Esophagus squamous epithelium (tissue), 5 donors: ENCODE data around the gene EPHA2. TPM values are rescaled to one million over a fixed set of nuclear protein-coding genes. Genes with fewer than 3 reads are reported as not detected.
A peak's percentile ranks its signal among the peaks of the same experiment; 100 is the strongest.

Source experiments
- DNase-seq: peaks from one replicate; lab custom pipeline; 2025; lab: John Stamatoyannopoulos, UW
- H3K27ac ChIP-seq, 4 donors: fragments of 200-600 bp; sonication (generic); one replicate each; pipeline ENCODE4 v1.5.1; 2016 to 2019; ENCODE audit warnings: mild to moderate bottlenecking in 1 of 4
- H3K27me3 ChIP-seq, 4 donors: fragments of 200-600 bp; sonication (generic); 1 replicate in 3 of 4; 2 replicates in 1 of 4; pipeline versions ENCODE4 v1.5.1 to v1.6.0; 2017 to 2021; ENCODE audit warnings: antibody characterized with exemption in 1 of 4
- H3K36me3 ChIP-seq, 3 donors: fragments of 200-600 bp; sonication (generic); one replicate each; pipeline ENCODE4 v1.5.1; 2016 to 2019
- H3K4me1 ChIP-seq, 3 donors: fragments of 200-600 bp; sonication (generic); one replicate each; pipeline ENCODE4 v1.5.1; 2017 to 2019
- H3K4me3 ChIP-seq, 4 donors: fragments of 200-600 bp; sonication (generic); 1 replicate in 3 of 4; 2 replicates in 1 of 4; pipeline ENCODE4 v1.5.1; 2016 to 2019; ENCODE audit warnings: mild to moderate bottlenecking in 2 of 4, moderate library complexity in 1 of 4
- H3K9me3 ChIP-seq, 3 donors: fragments of 200-600 bp; sonication (generic); one replicate each; pipeline ENCODE4 v1.5.1; 2016 to 2019
- CTCF ChIP-seq, 6 experiments: fragments of 450-650 bp in 4 of 6; fragments of 200-600 bp in 2 of 6; sonication (generic) in 2 of 6; IDR thresholded peaks; one replicate each; pipeline ENCODE4 v1.5.1; 2016 to 2019; ENCODE audit warnings: antibody characterized with exemption in 6 of 6, mild to moderate bottlenecking in 4 of 6, moderate library complexity in 4 of 6
- POLR2A ChIP-seq, 4 donors: fragments of 450-650 bp; IDR thresholded peaks; one replicate each; pipeline ENCODE4 v1.6.1; 2017; ENCODE audit warnings: antibody characterized with exemption in 4 of 4, mild to moderate bottlenecking in 4 of 4, moderate library complexity in 3 of 4
- WGBS, 2 donors: methylation state at CpG; one replicate each; pipeline ENCODE4 v1.1.5; 2018; 5-methylcytosine and 5-hydroxymethylcytosine counted together
- intact Hi-C: fragments of 100-400 bp; cut with DNase I; formaldehyde crosslinking; loops from one replicate; pipeline ENCODE4 v1.15.0; 2022
- total RNA-seq, 4 donors: library from RNA; depleted of rRNA; stranded (reverse); fragments of >200 nt; gene quantifications; one replicate each; pipeline ENCODE4 v1.1.0, GENCODE V29; 2016
- donor health status: DM: yes; HTN: yes; CAD: no.

The EPHA2 gene
- total RNA-seq, 4 donors from 2014 or later = 87.5 to 225 (median 137) TPM

GRCh38 chr1:16091296-16091695 is 64.6 kb downstream of the EPHA2 start:
- Histone ChIP-seq H3K4me1 (peaks cover 33 to 58% (median 36%) of the 10 kb centered on the region in 3 donors), H3K27ac (peak overlapping the region; percentile 22 to 76 (median 50)), H3K9me3 (no peaks in the 10 kb centered on the region), H3K27me3 (peaks cover 0 to 8% (median 0%) of the 10 kb centered on the region in 4 donors), H3K4me3 (no peak overlapping the region), H3K36me3 (no peaks in the 10 kb centered on the region)
- 30% methylated on average over 2 of the region's 8 CpGs; no CpG with 5 or more reads in 1 of the 2 donors for WGBS, 2 donors
- DNase-seq = no peak
- intact Hi-C loops = no loop called here
- TF ChIP-seq POLR2A (IDR thresholded peaks at IDR 0.05) (peak in 1 of 4 donors; percentile 33), CTCF (IDR thresholded peaks at IDR 0.05) (no peak)

- no peaks in the 10 kb centered on the region for H3K36me3 ChIP-seq
- 75 to 83% methylated on average over 2 to 5 of the region's 5 CpGs for WGBS, 2 donors
- TF ChIP-seq POLR2A (IDR thresholded peaks at IDR 0.05) = no peak
- TF ChIP-seq CTCF (IDR thresholded peaks at IDR 0.05) = no peak
- H3K27me3 ChIP-seq = peaks cover 0 to under 1% (median 0%) of the 10 kb centered on the region in 4 donors
- DNase-seq = no peak
- H3K27ac ChIP-seq = peak overlapping the region in 2 of 4 donors; percentile 73 to 76
- H3K4me3 ChIP-seq = no peak overlapping the region
- H3K4me1 ChIP-seq = peaks cover 33 to 58% (median 36%) of the 10 kb centered on the region in 3 donors
- no peaks in the 10 kb centered on the region for H3K9me3 ChIP-seq
- intact Hi-C loops = no loop called here
Observed at GRCh38 chr1:16090076-16090826, 65.6 kb downstream of the EPHA2 start.

- H3K4me1 ChIP-seq = peaks cover 33 to 58% (median 36%) of the 10 kb centered on the region in 3 donors
- WGBS, 2 donors = no CpG with 5 or more reads among the region's 9 CpGs
- H3K9me3 ChIP-seq = no peaks in the 10 kb centered on the region
- H3K27me3 ChIP-seq = no peaks in the 10 kb centered on the region
- H3K4me3 ChIP-seq = no peak overlapping the region
- no peaks in the 10 kb centered on the region for H3K36me3 ChIP-seq
- TF ChIP-seq POLR2A (IDR thresholded peaks at IDR 0.05) (no peak), CTCF (IDR thresholded peaks at IDR 0.05) (no peak)
- intact Hi-C loops = no loop called here
- H3K27ac ChIP-seq = peak overlapping the region; percentile 62 to 76 (median 68)
- DNase-seq = no peak
Observed at GRCh38 chr1:16088996-16089395, 66.9 kb downstream of the EPHA2 start.

- intact Hi-C loops = no loop called here
- H3K27ac ChIP-seq = peak overlapping the region; percentile 62 to 76 (median 68)
- no peaks in the 10 kb centered on the region for H3K27me3 ChIP-seq
- WGBS, 2 donors = 100% methylated on average over 1 of the region's 17 CpGs; no CpG with 5 or more reads in 1 of the 2 donors
- H3K36me3 ChIP-seq = no peaks in the 10 kb centered on the region
- H3K9me3 ChIP-seq = no peaks in the 10 kb centered on the region
- peaks cover 33 to 63% (median 39%) of the 10 kb centered on the region in 3 donors for H3K4me1 ChIP-seq
- no peak for TF ChIP-seq POLR2A (IDR thresholded peaks at IDR 0.05)
- TF ChIP-seq CTCF (IDR thresholded peaks at IDR 0.05) = no peak
- no peak overlapping the region for H3K4me3 ChIP-seq
- DNase-seq = no peak
Observed at GRCh38 chr1:16088351-16088911, 67.4 kb downstream of the EPHA2 start.

GRCh38 chr1:16087733-16088132 is 68.1 kb downstream of the EPHA2 start:
- no peak for DNase-seq
- Histone ChIP-seq H3K27me3 (no peaks in the 10 kb centered on the region), H3K27ac (peak overlapping the region; percentile 62 to 76 (median 68)), H3K4me3 (no peak overlapping the region), H3K4me1 (peaks cover 33 to 67% (median 43%) of the 10 kb centered on the region in 3 donors), H3K36me3 (no peaks in the 10 kb centered on the region), H3K9me3 (no peaks in the 10 kb centered on the region)
- intact Hi-C loops = no loop called here
- 51 to 79% methylated on average over 3 to 6 of the region's 7 CpGs for WGBS, 2 donors
- TF ChIP-seq POLR2A (IDR thresholded peaks at IDR 0.05) = no peak
- no peak for TF ChIP-seq CTCF (IDR thresholded peaks at IDR 0.05)
